Measurements from ENCODE around the gene HABP4.

HABP4 gene

DNA sequence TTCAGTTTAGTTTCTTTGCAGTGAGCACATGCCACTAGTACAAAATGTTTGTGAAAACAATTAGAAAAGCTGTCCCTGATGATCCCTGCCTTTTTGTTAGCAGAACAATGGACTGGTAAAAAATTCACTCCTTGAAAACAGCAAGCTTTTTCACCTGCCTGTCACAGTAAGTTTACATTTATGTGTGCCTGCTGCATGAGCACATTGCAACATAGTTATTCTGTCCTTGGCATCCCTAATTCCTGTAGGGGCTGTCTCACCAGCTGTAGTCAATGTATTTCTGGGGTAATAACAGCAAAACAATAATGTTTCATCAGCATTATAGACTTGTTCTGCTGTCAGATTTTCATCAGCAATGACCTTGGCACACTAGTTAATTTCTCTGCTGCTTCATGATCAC lies 20.2 kb upstream of the HABP4 start:
- H3K27me3 Mint-ChIP-seq (ENCODE audit: low read depth, poor library complexity), result peaks cover 12% of the 10 kb centered on the region
- no peak overlapping the region for H3K27ac Mint-ChIP-seq
- no peaks in the 10 kb centered on the region for H3K9me3 Mint-ChIP-seq
- no peaks in the 10 kb centered on the region for H3K36me3 Mint-ChIP-seq (ENCODE audit: low read depth)
- TF ChIP-seq CTCF (IDR thresholded peaks at IDR 0.05), result no peak
- H3K4me3 Mint-ChIP-seq, result no peak overlapping the region
- H3K4me1 Mint-ChIP-seq, result no peaks in the 10 kb centered on the region
- no peak for DNase-seq

GRCh38 chr9:96430377-96430776 lies 19.6 kb upstream of the HABP4 start:
- Mint-ChIP-seq H3K4me1 (no peaks in the 10 kb centered on the region), H3K9me3 (peaks cover 4% of the 10 kb centered on the region), H3K27ac (no peak overlapping the region), H3K36me3 (ENCODE audit: low read depth) (no peaks in the 10 kb centered on the region), H3K4me3 (no peak overlapping the region), H3K27me3 (ENCODE audit: low read depth, poor library complexity) (peaks cover 12% of the 10 kb centered on the region)
- TF ChIP-seq CTCF (IDR thresholded peaks at IDR 0.05), result no peak
- no peak for DNase-seq

- peaks cover 10% of the 10 kb centered on the region for H3K27me3 Mint-ChIP-seq (ENCODE audit: low read depth, poor library complexity)
- no peak overlapping the region for H3K27ac Mint-ChIP-seq
- TF ChIP-seq CTCF (IDR thresholded peaks at IDR 0.05), result no peak
- peaks cover 4% of the 10 kb centered on the region for H3K9me3 Mint-ChIP-seq
- no peaks in the 10 kb centered on the region for H3K4me1 Mint-ChIP-seq
- DNase-seq, result no peak
- H3K4me3 Mint-ChIP-seq, result no peak overlapping the region
- H3K36me3 Mint-ChIP-seq (ENCODE audit: low read depth), result no peaks in the 10 kb centered on the region
Observed at GRCh38 chr9:96435345-96435744, 14.6 kb upstream of the HABP4 start.

DNA sequence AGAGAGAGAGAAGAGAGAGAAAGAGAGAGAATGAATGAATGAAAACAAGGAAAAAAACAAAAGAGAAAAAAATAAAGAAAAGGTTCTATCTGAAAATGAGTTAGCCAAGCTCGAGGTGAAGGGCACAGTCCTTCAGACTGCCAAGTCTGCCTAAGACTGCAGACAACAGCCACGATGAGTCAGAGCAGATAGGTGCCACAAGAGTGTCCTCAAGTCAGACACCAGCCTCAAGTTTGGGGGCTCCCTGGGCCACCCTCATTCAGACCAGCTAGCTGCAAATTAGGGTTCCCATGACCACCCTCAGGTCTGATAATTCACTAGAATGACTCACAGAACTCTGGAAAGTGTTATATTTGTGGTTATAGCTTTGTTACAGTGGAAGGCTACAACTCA lies 13.9 kb upstream of the HABP4 start:
- Mint-ChIP-seq H3K36me3 (ENCODE audit: low read depth) (no peaks in the 10 kb centered on the region), H3K4me1 (no peaks in the 10 kb centered on the region), H3K9me3 (peaks cover 4% of the 10 kb centered on the region), H3K27ac (peak overlapping the region; percentile 30), H3K27me3 (ENCODE audit: low read depth, poor library complexity) (peaks cover 10% of the 10 kb centered on the region), H3K4me3 (no peak overlapping the region)
- no peak for TF ChIP-seq CTCF (IDR thresholded peaks at IDR 0.05)
- no peak for DNase-seq

GRCh38 chr9:96436456-96437126 lies 13.4 kb upstream of the HABP4 start:
- Mint-ChIP-seq H3K4me1 (no peaks in the 10 kb centered on the region), H3K27ac (no peak overlapping the region), H3K27me3 (ENCODE audit: low read depth, poor library complexity) (peaks cover 10% of the 10 kb centered on the region), H3K9me3 (peaks cover 4% of the 10 kb centered on the region), H3K4me3 (no peak overlapping the region), H3K36me3 (ENCODE audit: low read depth) (no peaks in the 10 kb centered on the region)
- TF ChIP-seq CTCF (IDR thresholded peaks at IDR 0.05), result no peak
- no peak for DNase-seq

GRCh38 chr9:96437454-96437853 lies 12.5 kb upstream of the HABP4 start:
- Mint-ChIP-seq H3K9me3 (peaks cover 4% of the 10 kb centered on the region), H3K27me3 (ENCODE audit: low read depth, poor library complexity) (peaks cover 10% of the 10 kb centered on the region), H3K4me3 (no peak overlapping the region), H3K27ac (no peak overlapping the region), H3K4me1 (no peaks in the 10 kb centered on the region), H3K36me3 (ENCODE audit: low read depth) (no peaks in the 10 kb centered on the region)
- no peak for DNase-seq
- TF ChIP-seq CTCF (IDR thresholded peaks at IDR 0.05), result no peak

All from nephron progenitor cell (in vitro differentiated cells).